Medulla oblongata (tissue), 1 donor: ENCODE measurements around the gene CDK16.
"Not testable (repeated sequence)": the region's sequence is repeated elsewhere in the genome, so short reads cannot be mapped to it uniquely, and the experiment has no call there.

Source experiments
- DNase-seq: peaks from one replicate; pipeline ENCODE4 v3.0.0-alpha.2; 2015; ENCODE audit errors: extremely low spot score

The CDK16 gene

GRCh38 chrX:47250017-47250347 lies 31.5 kb downstream of the CDK16 start:
- DNase-seq = no peak

GRCh38 chrX:47257620-47258019 lies 39.1 kb downstream of the CDK16 start:
- DNase-seq = not testable (repeated sequence)

GRCh38 chrX:47264483-47265173 lies 46.1 kb downstream of the CDK16 start:
- no peak for DNase-seq

- DNase-seq = no peak
These were observed 48.2 kb downstream of the CDK16 start for GRCh38 chrX:47266643-47267042.

GRCh38 chrX:47272013-47272408 lies 53.5 kb downstream of the CDK16 start:
- no peak for DNase-seq

GRCh38 chrX:47273011-47273730 lies 54.7 kb downstream of the CDK16 start:
- no peak for DNase-seq

- DNase-seq = no peak
These were observed 60.2 kb downstream of the CDK16 start for GRCh38 chrX:47278691-47279090.
